Measurements from ENCODE around the gene OR2F1.

OR2F1 gene, protein sequence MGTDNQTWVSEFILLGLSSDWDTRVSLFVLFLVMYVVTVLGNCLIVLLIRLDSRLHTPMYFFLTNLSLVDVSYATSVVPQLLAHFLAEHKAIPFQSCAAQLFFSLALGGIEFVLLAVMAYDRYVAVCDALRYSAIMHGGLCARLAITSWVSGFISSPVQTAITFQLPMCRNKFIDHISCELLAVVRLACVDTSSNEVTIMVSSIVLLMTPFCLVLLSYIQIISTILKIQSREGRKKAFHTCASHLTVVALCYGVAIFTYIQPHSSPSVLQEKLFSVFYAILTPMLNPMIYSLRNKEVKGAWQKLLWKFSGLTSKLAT

DNA sequence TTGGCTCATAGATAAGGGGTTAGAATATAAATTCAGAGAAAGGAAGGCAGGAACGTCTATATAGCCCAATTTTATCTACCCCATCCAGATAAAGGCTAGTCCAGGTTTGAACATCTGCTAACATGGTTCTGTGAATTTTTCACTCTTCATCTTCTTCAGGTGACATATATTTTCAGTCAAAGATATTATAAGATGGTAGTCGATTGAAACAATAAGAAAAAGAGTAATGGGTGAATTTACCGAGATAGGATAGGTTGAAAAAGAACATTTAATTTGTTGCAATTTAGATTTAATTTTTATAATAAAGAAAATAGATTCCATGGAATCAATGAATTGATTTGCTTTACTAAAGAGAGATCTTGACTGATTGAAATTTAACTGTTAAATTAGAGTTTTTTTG lies at the start of gene OR2F1:
TSS of gene OR2F1 (plus strand) at position 301 of the 400 bp plus-strand sequence. CDS start 5,127 bp downstream, outside the sequence.
- DNase-seq (ENCODE audit: low read depth) = no peak

DNA sequence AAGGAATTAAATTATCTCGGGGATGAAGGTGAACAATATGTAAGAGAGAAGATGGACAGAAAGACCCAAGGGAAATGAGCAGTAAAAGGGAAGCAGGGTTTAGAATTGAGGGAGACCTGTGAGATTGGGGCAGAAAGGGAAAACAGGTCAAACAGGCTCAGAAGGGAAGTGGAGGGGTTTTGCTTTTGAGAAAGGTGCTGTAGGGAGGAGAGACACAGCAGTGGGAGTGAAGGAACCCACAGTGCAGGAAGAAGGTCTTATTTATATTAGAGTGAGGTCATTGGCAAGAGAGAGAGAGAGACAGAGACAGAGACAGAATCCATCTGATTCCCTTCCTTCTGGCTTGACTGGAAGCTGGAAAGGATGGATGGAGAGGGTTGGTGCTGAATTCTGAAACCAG lies 49.1 kb upstream of the OR2F1 start:
- DNase-seq (ENCODE audit: low read depth) = no peak

DNA sequence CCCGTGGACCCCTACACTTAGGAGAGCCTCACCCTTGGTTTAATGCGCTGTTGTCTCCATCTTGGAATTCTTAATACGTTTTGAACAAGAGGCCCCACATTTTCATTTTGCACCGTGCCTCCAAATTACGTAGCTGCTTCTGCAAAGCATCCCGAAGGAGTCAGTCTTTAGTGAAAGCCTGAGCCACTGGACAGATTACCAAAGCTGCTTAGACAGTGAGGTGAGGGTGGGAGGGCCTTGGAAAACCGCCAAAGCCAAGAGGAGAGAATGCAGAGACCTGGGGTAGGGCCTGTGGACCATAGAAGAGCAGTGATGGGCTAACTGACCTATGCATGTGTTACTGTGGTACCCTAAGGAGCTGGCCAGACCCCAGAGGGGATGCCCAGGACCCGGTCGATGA lies 48.5 kb upstream of the OR2F1 start:
- no peak for DNase-seq (ENCODE audit: low read depth)

DNA sequence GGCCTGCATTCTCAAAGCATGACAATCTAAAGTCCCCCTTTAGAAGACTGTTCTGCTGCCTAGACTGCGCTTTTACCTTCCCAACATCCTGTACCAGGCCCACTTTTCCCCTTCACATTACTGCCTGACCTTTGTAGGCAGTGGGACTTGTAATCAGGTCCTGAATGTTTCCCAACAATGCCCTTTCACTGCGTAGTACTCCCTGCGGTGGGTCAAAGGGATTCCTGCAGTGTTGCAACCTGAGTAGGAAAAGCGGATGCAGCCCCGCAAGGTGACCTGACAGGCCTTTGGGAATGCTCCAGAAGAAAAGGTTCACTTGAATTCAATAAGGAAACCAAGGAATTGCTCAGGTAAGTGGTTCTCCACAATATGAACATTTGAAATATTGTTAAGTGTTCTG lies 47.7 kb upstream of the OR2F1 start:
- no peak for DNase-seq (ENCODE audit: low read depth)

DNA sequence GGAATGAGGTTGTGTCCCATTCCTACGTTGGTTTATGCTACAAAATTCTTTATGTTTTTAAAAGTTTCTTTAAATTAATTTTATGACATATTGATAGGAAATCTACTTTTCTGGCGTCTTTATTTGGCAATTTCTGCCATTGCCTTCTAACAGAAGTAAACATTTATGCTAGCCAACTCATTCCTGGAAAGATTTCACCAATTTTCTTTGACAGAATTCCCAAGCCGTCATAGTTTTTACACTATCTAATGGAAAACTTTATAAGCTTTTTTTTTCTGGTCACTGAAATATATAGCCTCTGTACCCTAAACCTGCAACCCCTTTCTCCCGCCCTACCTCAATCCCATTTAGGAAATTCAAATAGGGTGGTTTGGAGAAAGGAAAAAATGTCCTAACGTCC lies 46.5 kb upstream of the OR2F1 start:
- DNase-seq (ENCODE audit: low read depth) = no peak

GRCh38 chr7:143909863-143910262 lies 44.8 kb upstream of the OR2F1 start:
- DNase-seq (ENCODE audit: low read depth) = no peak

GRCh38 chr7:143910473-143911248 lies 44.0 kb upstream of the OR2F1 start:
- no peak for DNase-seq (ENCODE audit: low read depth)

- no peak for DNase-seq (ENCODE audit: low read depth)
Measured at GRCh38 chr7:143913945-143914615, 40.6 kb upstream of the OR2F1 start.

DNA sequence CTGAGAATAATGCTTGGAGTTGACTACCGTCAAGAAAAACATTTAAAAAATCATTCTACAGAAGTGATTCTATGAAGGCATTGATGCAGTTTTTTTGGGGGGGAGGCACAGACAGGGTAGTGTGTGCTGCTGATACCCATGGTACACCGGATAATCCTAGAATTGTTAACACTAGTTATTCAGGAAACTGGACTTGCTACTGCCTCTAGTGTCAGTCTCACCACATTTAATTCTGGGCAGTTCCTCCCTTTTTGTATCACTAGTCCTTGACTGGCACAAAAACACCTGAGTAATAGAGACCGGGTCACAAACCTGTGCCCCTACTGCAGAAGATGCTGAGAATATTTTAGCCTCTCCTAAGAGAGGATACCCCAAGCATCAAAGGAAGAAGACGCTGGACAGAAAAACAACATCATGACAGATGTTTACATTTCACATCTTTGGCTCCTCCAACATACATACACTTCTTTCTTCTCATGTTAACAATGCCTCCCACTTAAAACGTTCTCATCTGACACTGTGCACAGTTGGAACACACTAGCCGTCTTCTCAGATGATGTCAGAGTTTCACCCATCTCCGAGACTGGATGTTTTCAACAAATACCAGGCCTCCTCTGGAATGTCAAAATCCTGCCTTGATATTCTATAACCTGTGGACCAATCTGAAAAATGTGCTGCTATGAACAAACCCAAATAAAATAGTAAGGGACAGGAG lies 39.5 kb upstream of the OR2F1 start:
- no peak for DNase-seq (ENCODE audit: low read depth)

GRCh38 chr7:143924851-143925250 lies 29.8 kb upstream of the OR2F1 start:
- DNase-seq (ENCODE audit: low read depth) = no peak

GRCh38 chr7:143929224-143929920 lies 25.3 kb upstream of the OR2F1 start:
- no peak for DNase-seq (ENCODE audit: low read depth)

DNA sequence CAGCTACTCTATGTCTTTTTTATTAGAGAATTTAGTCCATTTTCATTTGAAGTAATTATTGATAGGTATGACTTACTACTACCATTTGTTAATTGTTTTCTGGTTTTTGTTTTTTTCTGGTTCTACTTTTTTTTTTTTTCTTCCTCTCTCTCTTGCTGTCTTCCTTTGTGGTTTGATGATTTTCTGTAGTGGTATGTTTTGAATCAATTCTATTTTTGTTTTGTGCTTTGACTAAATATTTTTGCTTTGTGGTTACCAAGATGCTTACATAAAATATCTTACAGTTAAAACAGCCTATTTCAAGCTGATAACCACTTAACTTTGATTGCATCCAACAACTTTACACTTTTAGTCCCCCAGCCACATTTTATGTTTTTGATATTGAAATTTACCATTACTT lies 22.9 kb upstream of the OR2F1 start:
- DNase-seq (ENCODE audit: low read depth) = no peak

GRCh38 chr7:143934526-143935325 lies 19.9 kb upstream of the OR2F1 start, which contains the start of gene OR2F2:
Gene OR2F2, plus strand, starts transcription at chr7:143935233. Its CDS starts 0 bp downstream, at chr7:143935233.
- no peak for DNase-seq (ENCODE audit: low read depth)

- DNase-seq (ENCODE audit: low read depth) = no peak
Measured at GRCh38 chr7:143936087-143937009, 18.3 kb upstream of the OR2F1 start.

DNA sequence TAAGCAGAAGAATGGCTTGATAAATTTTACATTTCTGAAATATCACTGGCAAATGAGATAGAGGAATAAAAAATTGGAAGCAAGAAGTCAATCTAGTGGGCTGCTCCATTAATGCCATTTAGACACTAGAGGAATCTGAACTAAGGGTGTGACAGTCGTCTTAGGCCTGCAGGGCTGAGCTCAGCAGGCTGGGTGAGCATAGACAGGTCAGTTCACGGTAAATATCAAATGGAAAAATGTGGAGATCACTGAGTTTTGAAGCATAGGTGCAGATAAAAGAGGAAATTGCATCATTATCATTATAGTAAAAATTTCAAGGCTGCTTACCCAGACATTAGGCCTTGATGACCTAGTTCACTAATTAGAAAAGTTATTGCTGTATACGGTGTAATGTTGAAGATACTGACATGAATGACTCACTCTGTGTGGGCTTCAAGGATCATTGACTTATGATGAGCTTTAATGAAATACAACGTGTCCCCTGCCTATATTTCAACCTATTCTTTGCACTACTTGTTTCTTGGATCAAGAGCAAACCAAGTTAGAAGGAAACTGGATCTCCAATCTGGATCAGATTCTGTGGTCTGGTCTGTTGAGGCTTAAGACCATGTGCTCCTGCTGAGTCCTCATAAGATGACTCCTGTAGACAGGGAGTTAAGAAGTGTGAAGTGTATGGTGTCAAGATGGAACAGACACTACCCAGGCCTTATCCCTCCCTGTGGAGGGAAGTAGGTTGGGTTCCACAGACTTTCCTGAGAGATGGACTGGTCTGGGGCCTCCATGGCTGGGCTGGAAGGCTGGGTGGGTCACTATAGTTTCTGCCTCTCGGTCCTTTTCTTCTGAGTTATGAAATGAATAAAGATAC lies 16.0 kb upstream of the OR2F1 start:
- no peak for DNase-seq (ENCODE audit: low read depth)

GRCh38 chr7:143945423-143945822 lies 9.2 kb upstream of the OR2F1 start:
- no peak for DNase-seq (ENCODE audit: low read depth)

DNA sequence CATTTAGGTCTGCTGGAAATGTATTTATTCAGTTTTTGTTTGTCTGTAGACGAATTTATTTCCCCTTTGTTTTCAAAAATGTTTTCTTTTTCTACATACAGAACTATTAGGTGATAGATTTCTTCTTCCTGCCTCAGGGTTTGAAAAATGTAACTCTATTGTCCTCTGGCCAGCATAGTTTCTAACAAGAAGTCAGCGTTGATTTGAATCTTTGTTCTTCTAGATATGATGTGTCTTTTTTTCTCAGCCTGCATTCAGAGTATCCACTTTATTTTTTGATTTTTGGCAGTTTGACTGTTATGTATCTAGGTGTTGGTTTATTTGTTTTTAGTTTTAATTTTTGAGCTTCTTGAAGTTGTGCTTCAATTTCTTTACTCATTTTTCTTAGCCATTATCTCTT lies 7.5 kb upstream of the OR2F1 start:
- DNase-seq (ENCODE audit: low read depth) = no peak

DNA sequence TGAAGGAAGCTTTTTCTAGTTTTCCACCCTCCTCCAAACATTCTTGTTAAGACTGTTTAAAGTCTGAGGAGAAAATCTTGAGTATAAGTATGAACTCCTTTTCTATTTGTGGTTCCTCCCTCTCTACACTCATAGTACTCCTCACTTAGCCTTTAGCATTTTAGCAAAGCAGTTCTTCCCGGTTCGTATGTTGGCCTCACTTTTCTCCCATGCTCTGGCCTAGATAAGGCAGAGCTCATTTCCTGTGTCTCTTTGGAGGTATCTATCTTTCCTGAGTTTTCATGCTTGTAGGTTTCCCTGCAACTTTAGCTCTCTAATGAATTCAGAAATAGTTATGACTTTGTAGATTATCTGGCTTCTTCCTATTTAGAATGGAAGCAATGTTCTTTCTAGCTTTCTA lies 5.9 kb upstream of the OR2F1 start:
- no peak for DNase-seq (ENCODE audit: low read depth)

GRCh38 chr7:143953421-143953820 lies 1.2 kb upstream of the OR2F1 start:
- no peak for DNase-seq (ENCODE audit: low read depth)
